ENCODE results near the gene TPRG1. TPM values are rescaled to one million over a fixed set of nuclear protein-coding genes. Genes with fewer than 3 reads are reported as not detected.
"Not testable (repeated sequence)": the region's sequence is repeated elsewhere in the genome, so short reads cannot be mapped to it uniquely, and the experiment has no call there.

TPRG1 gene
- total RNA-seq, 4 donors from 2014 or later = 1.3 to 3.0 (median 2.5) TPM

GRCh38 chr3:189320511-189320910 is 148.7 kb downstream of the TPRG1 start:
- peaks cover 0 to 5% (median 0%) of the 10 kb centered on the region in 3 donors for H3K4me1 ChIP-seq
- H3K27me3 ChIP-seq = no peaks in the 10 kb centered on the region
- no peak for ATAC-seq
- no peaks in the 10 kb centered on the region for H3K36me3 ChIP-seq
- 90 to 94% methylated on average over 3 of the region's 3 CpGs for WGBS, 2 donors (ENCODE audit: low coverage in 1 of 2)
- TF ChIP-seq POLR2A (IDR thresholded peaks at IDR 0.05) (no peak), EP300 (IDR thresholded peaks at IDR 0.05) (no peak), CTCF (IDR thresholded peaks at IDR 0.05) (no peak), POLR2AphosphoS5 (IDR thresholded peaks at IDR 0.05) (no peak)
- H3K9me3 ChIP-seq = no peaks in the 10 kb centered on the region
- H3K27ac ChIP-seq = no peak overlapping the region
- no peak overlapping the region for H3K4me3 ChIP-seq

- no peak for ATAC-seq
- no peak for TF ChIP-seq EP300 (IDR thresholded peaks at IDR 0.05)
- TF ChIP-seq CTCF (IDR thresholded peaks at IDR 0.05) = no peak
- TF ChIP-seq POLR2A (IDR thresholded peaks at IDR 0.05) = no peak
- Histone ChIP-seq H3K27ac (no peak overlapping the region), H3K4me3 (no peak overlapping the region), H3K4me1 (peaks cover 0 to 5% (median 0%) of the 10 kb centered on the region in 3 donors), H3K36me3 (no peaks in the 10 kb centered on the region), H3K9me3 (no peaks in the 10 kb centered on the region), H3K27me3 (no peaks in the 10 kb centered on the region)
- 49% methylated on average over 4 of the region's 4 CpGs; no CpG with 5 or more reads in 1 of the 2 donors for WGBS, 2 donors (ENCODE audit: low coverage in 1 of 2)
Observed at GRCh38 chr3:189322339-189322738, 150.6 kb downstream of the TPRG1 start.

GRCh38 chr3:189324538-189325138 is 152.9 kb downstream of the TPRG1 start:
- TF ChIP-seq POLR2AphosphoS5 (IDR thresholded peaks at IDR 0.05) (no peak), EP300 (IDR thresholded peaks at IDR 0.05) (no peak), CTCF (IDR thresholded peaks at IDR 0.05) (no peak), POLR2A (IDR thresholded peaks at IDR 0.05) (no peak)
- Histone ChIP-seq H3K4me1 (peaks cover 0 to 5% (median 0%) of the 10 kb centered on the region in 3 donors), H3K4me3 (no peak overlapping the region), H3K27me3 (no peaks in the 10 kb centered on the region), H3K27ac (no peak overlapping the region), H3K9me3 (no peaks in the 10 kb centered on the region), H3K36me3 (no peaks in the 10 kb centered on the region)
- no peak for ATAC-seq
- 58 to 59% methylated on average over 3 to 4 of the region's 5 CpGs for WGBS, 2 donors (ENCODE audit: low coverage in 1 of 2)

- no peak for TF ChIP-seq EP300 (IDR thresholded peaks at IDR 0.05)
- no peak for TF ChIP-seq CTCF (IDR thresholded peaks at IDR 0.05)
- no peak for TF ChIP-seq POLR2AphosphoS5 (IDR thresholded peaks at IDR 0.05)
- TF ChIP-seq POLR2A (IDR thresholded peaks at IDR 0.05) = no peak
- no peak overlapping the region for H3K4me3 ChIP-seq
- no peaks in the 10 kb centered on the region for H3K9me3 ChIP-seq
- 73 to 90% methylated on average over 3 of the region's 3 CpGs for WGBS, 2 donors (ENCODE audit: low coverage in 1 of 2)
- H3K27me3 ChIP-seq = no peaks in the 10 kb centered on the region
- no peak for ATAC-seq
- no peaks in the 10 kb centered on the region for H3K36me3 ChIP-seq
- peaks cover 0 to 5% (median 0%) of the 10 kb centered on the region in 3 donors for H3K4me1 ChIP-seq
- H3K27ac ChIP-seq = no peak overlapping the region
Observed at GRCh38 chr3:189325454-189325853, 153.7 kb downstream of the TPRG1 start.

GRCh38 chr3:189329630-189330029 is 157.9 kb downstream of the TPRG1 start:
- not testable (repeated sequence) for H3K36me3 ChIP-seq, H3K4me1 ChIP-seq, H3K27ac ChIP-seq, H3K4me3 ChIP-seq, H3K27me3 ChIP-seq, ATAC-seq, H3K9me3 ChIP-seq
- 92 to 100% methylated on average over 1 to 3 of the region's 4 CpGs for WGBS, 2 donors (ENCODE audit: low coverage in 1 of 2)

Measured in gastroesophageal sphincter (tissue), 4 donors.